ENCODE data around the gene TMC4.
A peak's percentile ranks its signal among the peaks of the same experiment; 100 is the strongest.

The TMC4 gene

GRCh38 chr19:54155694-54156093 lies 17.3 kb downstream of the TMC4 start:
- no peak for DNase-seq (ENCODE audit: low read depth, low spot score)

- peak; percentile 29 for DNase-seq (ENCODE audit: low read depth, low spot score)
Observed at GRCh38 chr19:54154603-54155345, 18.2 kb downstream of the TMC4 start.

- DNase-seq (ENCODE audit: low read depth, low spot score), result no peak
Observed at GRCh38 chr19:54153731-54154326, 19.1 kb downstream of the TMC4 start.

- no peak for DNase-seq (ENCODE audit: low read depth, low spot score)
Observed at GRCh38 chr19:54152878-54153524, 20.0 kb downstream of the TMC4 start.

- DNase-seq (ENCODE audit: low read depth, low spot score), result no peak
Observed at GRCh38 chr19:54152267-54152666, 20.7 kb downstream of the TMC4 start.

- DNase-seq (ENCODE audit: low read depth, low spot score), result no peak
Observed at GRCh38 chr19:54151362-54152035, 21.5 kb downstream of the TMC4 start.

- no peak for DNase-seq (ENCODE audit: low read depth, low spot score)
Observed at GRCh38 chr19:54149021-54149812, 23.7 kb downstream of the TMC4 start.

GRCh38 chr19:54148158-54148557 lies 24.8 kb downstream of the TMC4 start:
- no peak for DNase-seq (ENCODE audit: low read depth, low spot score)

- no peak for DNase-seq (ENCODE audit: low read depth, low spot score)
Observed at GRCh38 chr19:54147676-54148075, 25.3 kb downstream of the TMC4 start.

GRCh38 chr19:54145541-54146158 lies 27.3 kb downstream of the TMC4 start:
- DNase-seq (ENCODE audit: low read depth, low spot score), result no peak

GRCh38 chr19:54142166-54142780 lies 30.7 kb downstream of the TMC4 start:
- no peak for DNase-seq (ENCODE audit: low read depth, low spot score)

GRCh38 chr19:54141356-54141755 lies 31.6 kb downstream of the TMC4 start:
- no peak for DNase-seq (ENCODE audit: low read depth, low spot score)

- DNase-seq (ENCODE audit: low read depth, low spot score), result peak; percentile 32
Observed at GRCh38 chr19:54138489-54139256, 34.3 kb downstream of the TMC4 start.

- DNase-seq (ENCODE audit: low read depth, low spot score), result peak; percentile 43
Observed at GRCh38 chr19:54137699-54138488, 35.1 kb downstream of the TMC4 start, which contains the start of gene CNOT3. TSS of gene CNOT3 (plus strand) at chr19:54137762. CDS start at chr19:54142979, 5,217 bp downstream.

GRCh38 chr19:54136864-54137698 lies 35.9 kb downstream of the TMC4 start:
- DNase-seq (ENCODE audit: low read depth, low spot score), result peak; percentile 100

GRCh38 chr19:54136086-54136863 lies 36.7 kb downstream of the TMC4 start:
- no peak for DNase-seq (ENCODE audit: low read depth, low spot score)

GRCh38 chr19:54133957-54134590 lies 38.9 kb downstream of the TMC4 start:
- no peak for DNase-seq (ENCODE audit: low read depth, low spot score)
